H9 (cell line): ENCODE data around the gene CAPZA2. TPM values are rescaled to one million over a fixed set of nuclear protein-coding genes. Genes with fewer than 3 reads are reported as not detected.

Experiments used
- DNase-seq: peaks from one replicate; pipeline ENCODE4 v3.0.0-alpha.2; 2017
- H2AFZ ChIP-seq: one replicate; pipeline ENCODE4 v1.6.1; 2013; ENCODE audit warnings: mild to moderate bottlenecking, low read length, control low read depth, moderate library complexity
- H2AK5ac ChIP-seq: 2 replicates; pipeline ENCODE4 v1.6.1; 2013; ENCODE audit warnings: low read length, control low read depth, mixed read lengths; ENCODE audit not compliant: insufficient read length
- H2BK120ac ChIP-seq: one replicate; pipeline ENCODE4 v1.6.1; 2013; ENCODE audit warnings: low read depth, mild to moderate bottlenecking, low read length, control low read depth, inconsistent platforms; ENCODE audit not compliant: poor library complexity, severe bottlenecking
- H2BK12ac ChIP-seq: 2 replicates; pipeline ENCODE4 v1.6.1; 2013; ENCODE audit warnings: low read length, control low read depth, mixed read lengths, low read depth; ENCODE audit not compliant: insufficient read length
- H2BK15ac ChIP-seq: 2 replicates; pipeline ENCODE4 v1.6.1; 2013; ENCODE audit warnings: low read depth, low read length, control low read depth
- H2BK20ac ChIP-seq: one replicate; pipeline ENCODE4 v1.6.1; 2013; ENCODE audit warnings: low read depth, mild to moderate bottlenecking, low read length, control low read depth, inconsistent platforms; ENCODE audit not compliant: poor library complexity, severe bottlenecking
- H2BK5ac ChIP-seq: 2 replicates; pipeline ENCODE4 v1.6.1; 2013; ENCODE audit warnings: low read length, control low read depth, mixed read lengths; ENCODE audit not compliant: insufficient read length
- H3K14ac ChIP-seq: 2 replicates; pipeline ENCODE4 v1.6.1; 2013; ENCODE audit warnings: low read length, control low read depth; ENCODE audit not compliant: insufficient read depth
- H3K18ac ChIP-seq: 2 replicates; pipeline ENCODE4 v1.6.1; 2013; ENCODE audit warnings: low read depth, mild to moderate bottlenecking, mixed read lengths, low read length, control low read depth; ENCODE audit not compliant: insufficient read length
- H3K23ac ChIP-seq: 2 replicates; pipeline ENCODE4 v1.6.1; 2013; ENCODE audit warnings: low read length, control low read depth, mixed read lengths, low read depth; ENCODE audit not compliant: insufficient read length
- H3K23me2 ChIP-seq: 2 replicates; pipeline ENCODE4 v1.6.1; 2013; ENCODE audit warnings: low read depth, mild to moderate bottlenecking, mixed read lengths, low read length, control low read depth; ENCODE audit not compliant: insufficient read length, poor library complexity, severe bottlenecking
- H3K27ac ChIP-seq: 2 replicates; pipeline ENCODE4 v1.5.1; 2013; ENCODE audit warnings: low read length, control low read depth, mixed read lengths, low read depth; ENCODE audit not compliant: insufficient read length
- H3K27me3 ChIP-seq: 2 replicates; pipeline ENCODE4 v1.6.1; 2013; ENCODE audit warnings: low read length, control low read depth, inconsistent platforms; ENCODE audit not compliant: insufficient read depth
- H3K4ac ChIP-seq: 2 replicates; pipeline ENCODE4 v1.6.1; 2013; ENCODE audit warnings: low read depth, mild to moderate bottlenecking, control low read depth, inconsistent platforms, low read length, moderate library complexity
- H3K4me1 ChIP-seq: 2 replicates; pipeline ENCODE4 v1.6.1; 2013; ENCODE audit warnings: low read length, control low read depth, inconsistent platforms; ENCODE audit not compliant: insufficient read depth
- H3K4me2 ChIP-seq: 2 replicates; pipeline ENCODE4 v1.6.1; 2013; ENCODE audit warnings: low read length, control low read depth, mixed read lengths; ENCODE audit not compliant: insufficient read length, insufficient read depth
- H3K56ac ChIP-seq: 2 replicates; pipeline ENCODE4 v1.6.1; 2013; ENCODE audit warnings: low read depth, mild to moderate bottlenecking, mixed read lengths, low read length, control low read depth; ENCODE audit not compliant: insufficient read length
- H3K79me1 ChIP-seq: 2 replicates; pipeline ENCODE4 v1.6.1; 2013; ENCODE audit warnings: low read depth, mild to moderate bottlenecking, moderate library complexity, low read length, control low read depth, inconsistent platforms; ENCODE audit not compliant: insufficient read depth, poor library complexity, severe bottlenecking
- H3K79me2 ChIP-seq: 2 replicates; pipeline ENCODE4 v1.6.1; 2013; ENCODE audit warnings: low read length, control low read depth, inconsistent platforms; ENCODE audit not compliant: insufficient read depth
- H3K9ac ChIP-seq: 2 replicates; pipeline ENCODE4 v1.6.1; 2013; ENCODE audit warnings: low read length, control low read depth, mixed read lengths; ENCODE audit not compliant: insufficient read length; ENCODE audit errors: extremely low read depth
- H3K9me3 ChIP-seq: one replicate; pipeline ENCODE4 v1.6.1; 2013; ENCODE audit warnings: low read depth, low read length, inconsistent platforms; ENCODE audit not compliant: control insufficient read depth
- H3T11ph ChIP-seq: one replicate; pipeline ENCODE4 v1.6.1; 2013; ENCODE audit warnings: mild to moderate bottlenecking, low read length, control low read depth, inconsistent platforms
- H4K20me1 ChIP-seq: one replicate; pipeline ENCODE4 v1.6.1; 2013; ENCODE audit not compliant: control insufficient read depth, insufficient read length, insufficient read depth
- H4K5ac ChIP-seq: 2 replicates; pipeline ENCODE4 v1.6.1; 2013; ENCODE audit warnings: low read depth, mild to moderate bottlenecking, mixed read lengths, low read length, control low read depth; ENCODE audit not compliant: insufficient read length
- H4K8ac ChIP-seq: replicated peaks from 2 replicates; pipeline ENCODE4 v1.6.1; 2013; ENCODE audit warnings: low read length, control low read depth, mixed read lengths, low read depth; ENCODE audit not compliant: insufficient read length
- H4K91ac ChIP-seq: 2 replicates; pipeline ENCODE4 v1.6.1; 2013; ENCODE audit warnings: low read depth, mild to moderate bottlenecking, moderate library complexity, mixed read lengths, low read length, control low read depth; ENCODE audit not compliant: insufficient read length
- H3K27ac Mint-ChIP-seq, 3 experiments: 2 replicates in 2 of 3; 3 replicates in 1 of 3; pipeline ENCODE4 v1.8.0; 2020 to 2021; ENCODE audit warnings: mixed read lengths in 3 of 3, mild to moderate bottlenecking in 1 of 3, moderate library complexity in 1 of 3
- H3K27me3 Mint-ChIP-seq: 2 replicates; pipeline ENCODE4 v1.8.0; 2021; ENCODE audit warnings: low read depth, mild to moderate bottlenecking, moderate library complexity, mixed read lengths
- H3K36me3 Mint-ChIP-seq, 3 experiments: 2 replicates in 2 of 3; 3 replicates in 1 of 3; pipeline ENCODE4 v1.8.0; 2020 to 2021; ENCODE audit warnings: low read depth in 3 of 3, mixed read lengths in 3 of 3; ENCODE audit not compliant: insufficient read depth in 1 of 3
- H3K4me1 Mint-ChIP-seq, 2 experiments: 2 replicates each; pipeline ENCODE4 v1.8.0; 2020; ENCODE audit warnings: mixed read lengths in 2 of 2
- H3K4me3 Mint-ChIP-seq, 2 experiments: 2 replicates in 1 of 2; 3 replicates in 1 of 2; pipeline ENCODE4 v1.8.0; 2020 to 2021; ENCODE audit warnings: mild to moderate bottlenecking in 2 of 2, mixed read lengths in 2 of 2, moderate library complexity in 1 of 2
- H3K9me3 Mint-ChIP-seq, 2 experiments: 2 replicates in 1 of 2; 3 replicates in 1 of 2; pipeline ENCODE4 v1.8.0; 2020; ENCODE audit warnings: mild to moderate bottlenecking in 2 of 2, mixed read lengths in 2 of 2, moderate library complexity in 1 of 2
- WGBS: extraction: QIAGEN DNeasy Blood & Tissue Kit; methylation state at CpG from one replicate; pipeline ENCODE4 v1.1.7; 2013; ENCODE audit warnings: missing lambda C conversion rate, low lambda C conversion rate, mixed read lengths; ENCODE audit not compliant: insufficient read length; ENCODE audit errors: extremely low coverage; 5-methylcytosine and 5-hydroxymethylcytosine counted together
- total RNA-seq: library from RNA; stranded (reverse); gene quantifications from 2 replicates; pipeline ENCODE4 v1.2.1, GENCODE V29; 2021
- TF ChIP-seq, protein P1 (sequence below): fragments of 200-600 bp; sonication (generic); conservative IDR thresholded peaks from 3 replicates; pipeline ENCODE4 v1.8.0; 2021; ENCODE audit warnings: antibody characterized with exemption, mild to moderate bottlenecking

The CAPZA2 gene
- total RNA-seq, 1 experiment from 2014 or later, result 131 TPM

DNA sequence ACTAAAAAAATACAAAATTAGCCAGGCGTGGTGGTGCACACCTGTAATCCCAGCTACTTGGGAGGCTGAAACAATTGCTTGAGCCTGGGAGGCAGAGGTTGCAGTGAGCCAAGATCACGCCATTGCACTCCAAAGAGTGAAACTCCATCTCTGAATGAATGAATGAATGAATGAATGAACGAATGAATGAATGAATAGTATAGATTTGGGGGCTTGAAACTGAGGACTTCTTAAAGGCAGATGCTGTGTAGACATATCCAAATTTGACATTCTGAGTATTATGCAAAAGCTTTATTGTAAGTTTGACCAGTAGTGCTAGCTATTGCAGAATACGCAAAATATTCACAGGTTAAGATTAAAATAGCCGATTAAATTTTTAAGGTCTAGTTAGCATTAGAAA lies 60.2 kb downstream of the CAPZA2 start:
- no peak overlapping the region for H3K27ac ChIP-seq
- no peak overlapping the region for H2BK12ac ChIP-seq
- no peak overlapping the region for H3K18ac ChIP-seq
- no peak overlapping the region for H3K23ac ChIP-seq
- DNase-seq, result no peak
- WGBS, result no CpG with 5 or more reads among the region's 5 CpGs
- no peak overlapping the region for H2AFZ ChIP-seq
- H2BK5ac ChIP-seq, result no peak overlapping the region
- Mint-ChIP-seq H3K4me3 (no peak overlapping the region), H3K27ac (no peak overlapping the region), H3K27me3 (no peaks in the 10 kb centered on the region), H3K9me3 (no peaks in the 10 kb centered on the region), H3K36me3 (peaks cover 5 to 25% (median 18%) of the 10 kb centered on the region in 3 experiments), H3K4me1 (peaks cover 4% of the 10 kb centered on the region in 2 experiments; a peak in 3 of 4 replicates)
- no peaks in the 10 kb centered on the region for H4K20me1 ChIP-seq
- H2BK20ac ChIP-seq, result no peak overlapping the region
- no peak overlapping the region for H4K5ac ChIP-seq
- H4K91ac ChIP-seq, result no peak overlapping the region
- H3K27me3 ChIP-seq, result no peaks in the 10 kb centered on the region
- no peaks in the 10 kb centered on the region for H3K23me2 ChIP-seq
- no peak overlapping the region for H3K9ac ChIP-seq
- H2AK5ac ChIP-seq, result no peak overlapping the region
- no peak overlapping the region for H3K56ac ChIP-seq
- TF ChIP-seq, protein P1, sequence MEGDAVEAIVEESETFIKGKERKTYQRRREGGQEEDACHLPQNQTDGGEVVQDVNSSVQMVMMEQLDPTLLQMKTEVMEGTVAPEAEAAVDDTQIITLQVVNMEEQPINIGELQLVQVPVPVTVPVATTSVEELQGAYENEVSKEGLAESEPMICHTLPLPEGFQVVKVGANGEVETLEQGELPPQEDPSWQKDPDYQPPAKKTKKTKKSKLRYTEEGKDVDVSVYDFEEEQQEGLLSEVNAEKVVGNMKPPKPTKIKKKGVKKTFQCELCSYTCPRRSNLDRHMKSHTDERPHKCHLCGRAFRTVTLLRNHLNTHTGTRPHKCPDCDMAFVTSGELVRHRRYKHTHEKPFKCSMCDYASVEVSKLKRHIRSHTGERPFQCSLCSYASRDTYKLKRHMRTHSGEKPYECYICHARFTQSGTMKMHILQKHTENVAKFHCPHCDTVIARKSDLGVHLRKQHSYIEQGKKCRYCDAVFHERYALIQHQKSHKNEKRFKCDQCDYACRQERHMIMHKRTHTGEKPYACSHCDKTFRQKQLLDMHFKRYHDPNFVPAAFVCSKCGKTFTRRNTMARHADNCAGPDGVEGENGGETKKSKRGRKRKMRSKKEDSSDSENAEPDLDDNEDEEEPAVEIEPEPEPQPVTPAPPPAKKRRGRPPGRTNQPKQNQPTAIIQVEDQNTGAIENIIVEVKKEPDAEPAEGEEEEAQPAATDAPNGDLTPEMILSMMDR, result no peak
- no peak overlapping the region for H2BK120ac ChIP-seq
- H4K8ac ChIP-seq, result no peak overlapping the region
- H3K79me2 ChIP-seq, result no peaks in the 10 kb centered on the region
- no peak overlapping the region for H3T11ph ChIP-seq
- no peak overlapping the region for H3K4me2 ChIP-seq
- 0 out of 2 replicates have a peak, but pooled peaks cover 3% of the 10 kb centered on the region for H3K4me1 ChIP-seq
- H3K79me1 ChIP-seq, result no peaks in the 10 kb centered on the region
- H3K9me3 ChIP-seq, result no peaks in the 10 kb centered on the region
- H2BK15ac ChIP-seq, result no peak overlapping the region
- H3K14ac ChIP-seq, result no peak overlapping the region
- H3K4ac ChIP-seq, result no peak overlapping the region
